Adipocyte (in vitro differentiated cells): ENCODE measurements around the gene COL26A1.

ENCODE experiments used
- DNase-seq: peaks from one replicate; pipeline ENCODE4 v3.0.0-alpha.2; 2015; ENCODE audit warnings: low read depth
- H3K27me3 ChIP-seq: replicated peaks from 2 replicates; pipeline ENCODE4 v1.7.0; 2013; ENCODE audit warnings: mild to moderate bottlenecking, low read length, moderate library complexity; ENCODE audit not compliant: control insufficient read depth, insufficient read depth
- H3K36me3 ChIP-seq: 2 replicates; pipeline ENCODE4 v1.7.0; 2013; ENCODE audit warnings: low read length, mild to moderate bottlenecking, moderate library complexity; ENCODE audit not compliant: control insufficient read depth, insufficient read depth, severe bottlenecking
- H3K4me1 ChIP-seq: 2 replicates; pipeline ENCODE4 v1.7.0; 2013; ENCODE audit warnings: mild to moderate bottlenecking, low read length, moderate library complexity; ENCODE audit not compliant: control insufficient read depth, insufficient read depth
- H3K4me3 ChIP-seq: 2 replicates; pipeline ENCODE4 v1.7.0; 2013; ENCODE audit warnings: mild to moderate bottlenecking, low read length, moderate library complexity
- H3K9ac ChIP-seq: 2 replicates; pipeline ENCODE4 v1.7.0; 2013; ENCODE audit warnings: mild to moderate bottlenecking, low read length, moderate library complexity
- H3K9me3 ChIP-seq: 2 replicates; pipeline ENCODE4 v1.7.0; 2013; ENCODE audit warnings: mild to moderate bottlenecking, low read length, moderate library complexity; ENCODE audit not compliant: control insufficient read depth

The COL26A1 gene

GRCh38 chr7:101589052-101589451 is 226.4 kb downstream of the COL26A1 start:
- no peak overlapping the region for H3K9ac ChIP-seq
- H3K36me3 ChIP-seq = no peaks in the 10 kb centered on the region
- no peak for DNase-seq
- no peak overlapping the region for H3K4me3 ChIP-seq
- H3K27me3 ChIP-seq = peaks cover 35% of the 10 kb centered on the region
- H3K9me3 ChIP-seq = no peaks in the 10 kb centered on the region
- H3K4me1 ChIP-seq = no peaks in the 10 kb centered on the region

GRCh38 chr7:101589976-101590662 is 227.4 kb downstream of the COL26A1 start:
- Histone ChIP-seq H3K36me3 (no peaks in the 10 kb centered on the region), H3K9ac (no peak overlapping the region), H3K4me1 (no peaks in the 10 kb centered on the region), H3K27me3 (peaks cover 43% of the 10 kb centered on the region), H3K9me3 (no peaks in the 10 kb centered on the region), H3K4me3 (no peak overlapping the region)
- DNase-seq = no peak

GRCh38 chr7:101590663-101591435 is 228.2 kb downstream of the COL26A1 start:
- H3K9me3 ChIP-seq = peaks cover under 1% of the 10 kb centered on the region
- no peaks in the 10 kb centered on the region for H3K36me3 ChIP-seq
- no peak overlapping the region for H3K9ac ChIP-seq
- DNase-seq = no peak
- H3K4me3 ChIP-seq = no peak overlapping the region
- H3K27me3 ChIP-seq = peaks cover 50% of the 10 kb centered on the region
- no peaks in the 10 kb centered on the region for H3K4me1 ChIP-seq

GRCh38 chr7:101591504-101591903 is 228.8 kb downstream of the COL26A1 start:
- no peak for DNase-seq
- Histone ChIP-seq H3K4me3 (no peak overlapping the region), H3K36me3 (no peaks in the 10 kb centered on the region), H3K9me3 (peaks cover 5% of the 10 kb centered on the region), H3K4me1 (no peaks in the 10 kb centered on the region), H3K27me3 (peaks cover 51% of the 10 kb centered on the region), H3K9ac (no peak overlapping the region)

- H3K9ac ChIP-seq = no peak overlapping the region
- no peaks in the 10 kb centered on the region for H3K36me3 ChIP-seq
- H3K4me1 ChIP-seq = no peaks in the 10 kb centered on the region
- no peak overlapping the region for H3K4me3 ChIP-seq
- H3K27me3 ChIP-seq = peaks cover 36% of the 10 kb centered on the region
- peaks cover 5% of the 10 kb centered on the region for H3K9me3 ChIP-seq
- no peak for DNase-seq
Measured at GRCh38 chr7:101593556-101593955, 230.9 kb downstream of the COL26A1 start.

- Histone ChIP-seq H3K9me3 (peaks cover 5% of the 10 kb centered on the region), H3K36me3 (no peaks in the 10 kb centered on the region), H3K4me1 (peaks cover 5% of the 10 kb centered on the region), H3K27me3 (peaks cover 35% of the 10 kb centered on the region), H3K4me3 (no peak overlapping the region), H3K9ac (no peak overlapping the region)
- no peak for DNase-seq
Measured at GRCh38 chr7:101594790-101595189, 232.1 kb downstream of the COL26A1 start.

- Histone ChIP-seq H3K27me3 (peaks cover 36% of the 10 kb centered on the region), H3K36me3 (no peaks in the 10 kb centered on the region), H3K9me3 (peaks cover 5% of the 10 kb centered on the region), H3K4me1 (peaks cover 5% of the 10 kb centered on the region), H3K4me3 (no peak overlapping the region), H3K9ac (no peak overlapping the region)
- no peak for DNase-seq
Measured at GRCh38 chr7:101595246-101595645, 232.6 kb downstream of the COL26A1 start.

GRCh38 chr7:101595766-101596537 is 233.3 kb downstream of the COL26A1 start:
- H3K36me3 ChIP-seq = no peaks in the 10 kb centered on the region
- DNase-seq = no peak
- H3K4me1 ChIP-seq = peaks cover 5% of the 10 kb centered on the region
- H3K9me3 ChIP-seq = peaks cover 5% of the 10 kb centered on the region
- peaks cover 43% of the 10 kb centered on the region for H3K27me3 ChIP-seq
- no peak overlapping the region for H3K4me3 ChIP-seq
- no peak overlapping the region for H3K9ac ChIP-seq

- no peaks in the 10 kb centered on the region for H3K36me3 ChIP-seq
- H3K27me3 ChIP-seq = peaks cover 51% of the 10 kb centered on the region
- peaks cover 5% of the 10 kb centered on the region for H3K4me1 ChIP-seq
- H3K4me3 ChIP-seq = no peak overlapping the region
- DNase-seq = no peak
- no peak overlapping the region for H3K9ac ChIP-seq
- H3K9me3 ChIP-seq = peaks cover 5% of the 10 kb centered on the region
Measured at GRCh38 chr7:101596898-101597297, 234.2 kb downstream of the COL26A1 start.

- Histone ChIP-seq H3K9ac (no peak overlapping the region), H3K9me3 (peaks cover 5% of the 10 kb centered on the region), H3K4me3 (no peak overlapping the region), H3K4me1 (peaks cover 5% of the 10 kb centered on the region), H3K27me3 (peaks cover 51% of the 10 kb centered on the region), H3K36me3 (no peaks in the 10 kb centered on the region)
- no peak for DNase-seq
Measured at GRCh38 chr7:101597941-101598340, 235.3 kb downstream of the COL26A1 start.

- H3K4me3 ChIP-seq = no peak overlapping the region
- no peak overlapping the region for H3K9ac ChIP-seq
- peaks cover 5% of the 10 kb centered on the region for H3K4me1 ChIP-seq
- DNase-seq = no peak
- H3K9me3 ChIP-seq = peaks cover 5% of the 10 kb centered on the region
- no peaks in the 10 kb centered on the region for H3K36me3 ChIP-seq
- H3K27me3 ChIP-seq = peaks cover 47% of the 10 kb centered on the region
Measured at GRCh38 chr7:101598422-101598985, 235.8 kb downstream of the COL26A1 start.
